GM19238 (cell line): ENCODE measurements around the gene PRMT2.
"Not testable (repeated sequence)": the region's sequence is repeated elsewhere in the genome, so short reads cannot be mapped to it uniquely, and the experiment has no call there.

Source experiments
- DNase-seq: peaks from one replicate; pipeline ENCODE4 v3.0.0; 2011; ENCODE audit warnings: low spot score; ENCODE audit not compliant: insufficient read length

The PRMT2 gene

GRCh38 chr21:46668381-46668780, 32.9 kb downstream of the PRMT2 start:
- no peak for DNase-seq

- DNase-seq = not testable (repeated sequence)
Observed at GRCh38 chr21:46668904-46669303, 33.4 kb downstream of the PRMT2 start.

- no peak for DNase-seq
Observed at GRCh38 chr21:46674430-46675007, 39.0 kb downstream of the PRMT2 start.

DNA sequence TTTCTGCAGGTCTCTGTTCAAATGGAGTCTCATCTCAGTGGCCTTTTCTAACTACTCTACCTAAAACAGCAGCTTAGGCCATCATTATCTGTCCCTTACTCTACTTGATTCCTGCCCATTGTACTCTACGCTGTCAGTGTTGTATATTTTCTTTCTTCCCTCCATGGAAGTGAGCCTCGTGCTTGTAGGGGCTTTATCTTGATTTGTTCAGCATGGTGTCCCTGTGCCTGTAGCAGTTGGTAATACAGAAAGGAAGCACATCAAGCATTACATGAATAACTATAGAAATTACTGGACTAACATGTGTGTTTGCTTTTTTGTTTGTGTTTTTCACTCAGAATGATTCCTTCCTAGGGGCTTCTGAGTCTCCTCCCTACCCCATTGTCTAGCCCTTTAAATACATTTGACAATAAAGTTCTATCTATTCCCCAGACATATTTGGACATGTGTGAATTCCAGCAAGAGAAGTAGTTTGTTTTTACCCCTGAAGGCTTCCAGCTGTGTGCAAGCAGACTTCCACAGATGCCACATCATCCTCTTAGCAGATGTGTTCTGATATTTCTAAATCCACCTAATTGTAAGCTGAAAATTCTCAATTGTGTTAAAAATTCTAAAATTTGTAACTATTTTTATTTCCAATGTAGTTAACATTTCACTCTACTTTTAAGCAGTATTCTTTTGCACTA, 40.3 kb downstream of the PRMT2 start:
- DNase-seq = no peak

DNA sequence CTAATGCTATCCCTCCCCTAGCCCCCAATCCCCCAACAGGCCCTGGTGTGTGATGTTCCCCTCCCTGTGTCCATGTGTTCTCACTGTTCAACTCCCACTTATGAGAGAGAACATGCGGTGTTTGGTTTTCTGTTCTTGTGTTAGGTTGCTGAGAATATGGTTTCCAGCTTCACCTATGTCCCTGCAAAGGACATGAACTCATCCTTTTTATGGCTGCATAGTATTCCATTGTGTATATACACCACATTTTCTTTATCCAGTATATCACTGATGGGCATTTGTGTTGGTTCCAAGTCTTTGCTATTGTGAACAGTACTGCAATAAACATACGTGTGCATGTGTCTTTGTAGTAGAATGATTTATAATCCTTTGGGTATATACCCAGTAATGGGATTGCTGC, 41.1 kb downstream of the PRMT2 start:
- DNase-seq = not testable (repeated sequence)

DNA sequence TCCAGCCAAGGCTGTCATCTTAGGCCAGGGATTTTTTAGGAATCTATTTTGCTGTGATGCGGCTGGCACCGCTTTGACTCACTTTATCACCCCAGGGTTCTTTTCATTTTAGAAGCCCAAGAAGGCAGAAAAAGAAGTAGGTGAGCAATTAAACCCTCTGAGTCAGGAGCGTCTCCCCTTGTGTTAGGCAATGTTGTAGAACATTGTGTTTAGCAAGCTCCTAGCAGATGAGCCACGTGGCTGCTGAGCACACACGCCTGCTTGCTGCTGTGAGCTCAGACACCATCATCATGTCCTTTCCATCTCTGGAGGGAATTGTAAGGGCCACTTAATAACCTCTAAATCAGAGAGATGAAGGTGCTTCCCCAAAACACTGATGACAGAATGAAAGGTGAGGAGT, 46.1 kb downstream of the PRMT2 start:
- DNase-seq = not testable (repeated sequence)

GRCh38 chr21:46698652-46699051, 63.2 kb downstream of the PRMT2 start:
- DNase-seq = not testable (repeated sequence)

- DNase-seq = not testable (repeated sequence)
Observed at GRCh38 chr21:46699104-46699503, 63.6 kb downstream of the PRMT2 start.
